Activated CD8-positive, alpha-beta memory T cell treated with anti-CD3 and anti-CD28 coated beads, Interleukin-2, amount 50 U/mL, for 24 hours (primary cell): ENCODE results near the gene ADGRB2.

Source experiments
- DNase-seq: peaks from one replicate; pipeline ENCODE4 v3.0.0-alpha.2; 2020; ENCODE audit errors: extremely low read depth

The ADGRB2 gene

GRCh38 chr1:31795096-31795675 lies 31.0 kb upstream of the ADGRB2 start:
- DNase-seq = no peak

DNA sequence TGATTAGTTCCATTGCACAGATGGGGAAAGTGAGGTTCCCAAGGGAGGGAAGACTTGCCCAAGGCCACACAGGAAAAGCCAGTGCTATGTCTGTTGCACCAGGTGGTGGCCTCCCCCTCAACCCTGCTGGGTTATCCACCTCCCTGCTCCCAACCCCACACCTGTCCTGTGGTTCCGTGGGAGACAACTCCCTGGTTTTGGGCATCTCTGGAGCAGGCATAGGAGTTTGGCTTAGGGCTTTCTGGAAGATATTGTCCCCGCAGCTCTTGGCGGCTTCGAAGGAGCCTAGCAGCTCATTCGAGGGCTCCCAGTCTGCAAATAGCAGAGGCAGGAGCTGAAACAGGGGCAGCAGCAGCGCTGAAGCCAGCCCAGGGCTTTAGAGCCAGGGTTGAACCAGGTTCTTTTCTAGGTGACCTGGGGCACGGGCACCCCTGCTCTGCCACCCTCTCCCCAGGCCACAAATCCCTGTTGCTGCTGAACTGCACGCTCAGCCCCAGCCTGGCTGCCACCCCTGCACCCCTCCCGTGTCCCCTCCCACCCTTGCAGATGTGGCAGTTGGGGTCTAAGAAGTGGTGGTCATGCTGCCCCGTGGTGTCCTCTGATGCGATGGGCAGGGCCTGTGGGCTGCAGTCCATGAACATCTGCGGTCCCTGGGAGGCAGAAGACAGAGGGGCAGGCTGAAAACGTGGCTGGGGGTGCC lies 29.6 kb upstream of the ADGRB2 start:
- no peak for DNase-seq

DNA sequence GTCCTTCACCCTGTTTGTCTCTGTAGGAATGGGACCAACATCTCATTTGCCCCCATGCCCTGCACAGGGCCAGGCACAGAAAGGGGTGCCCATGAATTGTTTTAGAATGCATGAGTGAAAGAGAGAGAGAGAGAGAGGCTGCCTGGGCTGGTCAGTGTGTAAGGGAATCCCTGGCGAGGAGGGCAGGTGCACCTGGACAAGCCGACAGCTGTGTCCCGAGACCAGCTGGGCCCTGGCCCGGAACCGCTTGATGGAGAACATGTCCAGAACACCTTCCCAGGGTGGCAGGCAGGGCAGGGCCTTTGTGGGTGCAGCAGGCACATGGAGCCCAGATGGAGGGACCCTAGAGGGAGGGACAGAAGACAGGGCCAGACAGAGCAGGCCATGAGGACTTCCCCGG lies 28.9 kb upstream of the ADGRB2 start:
- no peak for DNase-seq

GRCh38 chr1:31792541-31792940 lies 28.4 kb upstream of the ADGRB2 start:
- no peak for DNase-seq

DNA sequence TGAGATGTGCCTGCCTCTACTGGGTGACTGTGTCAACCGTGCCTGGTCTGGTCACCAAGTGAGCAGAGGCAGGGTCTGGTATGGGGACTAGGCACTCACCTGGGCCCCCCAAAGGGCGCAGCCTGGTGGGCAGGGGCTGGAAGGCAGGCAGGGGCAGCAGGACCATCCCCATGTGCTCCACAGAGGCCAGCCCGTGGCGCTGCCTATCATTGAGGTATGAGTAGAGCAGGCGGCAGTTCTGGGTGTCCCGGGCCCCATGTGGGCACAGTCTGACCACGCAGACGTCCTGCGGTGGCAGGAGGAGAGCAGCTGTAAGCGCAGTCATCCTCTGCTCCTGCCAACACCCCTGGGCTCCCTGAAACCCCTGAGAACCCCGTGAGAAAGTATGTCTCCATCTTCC lies 28.0 kb upstream of the ADGRB2 start:
- no peak for DNase-seq

GRCh38 chr1:31791131-31791858 lies 27.2 kb upstream of the ADGRB2 start:
- no peak for DNase-seq

GRCh38 chr1:31790641-31791091 lies 26.5 kb upstream of the ADGRB2 start:
- DNase-seq = no peak

GRCh38 chr1:31790140-31790539 lies 26.0 kb upstream of the ADGRB2 start:
- no peak for DNase-seq

- DNase-seq = peak; percentile 89
Observed at GRCh38 chr1:31789259-31790065, 25.3 kb upstream of the ADGRB2 start.

- DNase-seq = no peak
Observed at GRCh38 chr1:31788825-31789256, 24.7 kb upstream of the ADGRB2 start.

- peak; percentile 86 for DNase-seq
Observed at GRCh38 chr1:31788138-31788824, 24.1 kb upstream of the ADGRB2 start.

GRCh38 chr1:31787786-31788137 lies 23.6 kb upstream of the ADGRB2 start:
- no peak for DNase-seq

GRCh38 chr1:31787261-31787660 lies 23.1 kb upstream of the ADGRB2 start:
- no peak for DNase-seq

DNA sequence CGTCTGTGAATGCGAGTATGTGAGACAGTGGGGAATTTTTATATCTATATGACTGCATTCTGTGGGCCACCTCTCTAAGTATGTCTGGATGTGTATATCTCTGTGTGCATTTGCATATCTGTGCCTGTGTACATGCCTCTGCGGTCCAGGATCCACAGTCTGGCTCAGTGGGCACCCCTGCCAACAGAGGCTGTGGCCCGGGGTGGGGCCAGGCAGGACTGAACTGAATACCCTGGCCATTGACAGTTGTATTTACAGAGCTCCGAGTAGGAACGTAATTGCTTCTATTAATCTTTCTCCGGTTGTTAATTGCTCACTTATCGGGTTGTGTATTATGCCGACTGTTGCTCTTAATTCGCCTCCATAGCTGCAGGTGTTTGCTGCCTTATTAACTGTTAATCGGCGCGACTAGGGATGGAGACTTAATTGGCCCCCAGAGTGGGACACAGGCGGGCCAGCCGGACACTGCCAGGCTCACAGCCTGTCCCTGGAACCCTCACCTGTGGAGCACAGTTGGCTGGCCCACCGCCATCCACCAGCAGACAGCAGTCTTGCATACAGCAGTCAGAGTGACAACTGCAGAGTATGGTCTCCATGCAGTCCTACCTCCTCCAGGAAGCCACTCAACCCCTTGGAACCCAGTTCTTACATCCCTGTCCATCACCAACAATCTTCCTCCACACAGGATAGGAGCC lies 22.4 kb upstream of the ADGRB2 start:
- DNase-seq = no peak

- no peak for DNase-seq
Observed at GRCh38 chr1:31785947-31786290, 21.8 kb upstream of the ADGRB2 start.

DNA sequence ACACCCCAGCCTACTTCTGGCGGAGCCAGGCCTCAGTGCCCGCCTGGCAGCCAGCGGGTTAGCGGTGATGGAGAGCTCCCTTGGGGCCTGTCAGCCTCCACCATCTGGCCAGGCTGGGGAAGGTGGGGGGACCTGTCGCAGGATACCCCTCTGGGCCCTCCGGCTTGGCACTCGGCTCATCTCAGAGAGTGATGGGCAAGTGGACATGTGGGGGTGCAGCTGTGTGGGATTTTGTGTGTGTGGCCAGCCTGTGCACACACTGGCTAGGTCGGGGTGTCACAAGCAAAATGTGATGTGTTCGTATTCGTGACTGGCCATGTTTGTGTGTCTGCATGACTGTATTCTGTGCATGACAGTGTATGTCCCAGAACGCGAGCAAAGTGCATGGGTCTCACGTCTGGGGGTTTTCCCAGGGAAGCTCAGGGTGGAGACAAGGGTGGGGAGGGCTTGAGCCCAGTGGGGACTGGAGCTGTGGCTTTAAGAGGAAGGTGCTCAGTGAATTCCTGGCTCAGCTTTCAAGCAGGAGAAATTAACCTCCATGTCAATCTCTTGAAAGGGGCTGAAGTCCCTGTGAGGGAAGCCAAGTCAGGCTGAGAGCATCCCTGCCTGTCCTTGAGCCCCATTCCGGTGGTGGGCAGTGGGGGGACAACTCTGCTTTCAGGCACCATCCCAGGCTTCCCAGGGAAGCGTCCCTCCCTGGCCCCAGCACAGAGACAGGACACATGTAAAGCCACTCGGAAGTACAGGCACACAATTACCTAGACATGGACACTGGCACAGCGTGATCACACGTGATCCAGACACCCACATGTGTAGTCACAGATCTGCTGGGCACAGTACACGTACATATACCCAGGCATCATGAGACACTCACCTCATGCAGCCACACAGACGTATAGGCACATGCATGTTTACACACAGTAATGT lies 21.1 kb upstream of the ADGRB2 start:
- DNase-seq = no peak

DNA sequence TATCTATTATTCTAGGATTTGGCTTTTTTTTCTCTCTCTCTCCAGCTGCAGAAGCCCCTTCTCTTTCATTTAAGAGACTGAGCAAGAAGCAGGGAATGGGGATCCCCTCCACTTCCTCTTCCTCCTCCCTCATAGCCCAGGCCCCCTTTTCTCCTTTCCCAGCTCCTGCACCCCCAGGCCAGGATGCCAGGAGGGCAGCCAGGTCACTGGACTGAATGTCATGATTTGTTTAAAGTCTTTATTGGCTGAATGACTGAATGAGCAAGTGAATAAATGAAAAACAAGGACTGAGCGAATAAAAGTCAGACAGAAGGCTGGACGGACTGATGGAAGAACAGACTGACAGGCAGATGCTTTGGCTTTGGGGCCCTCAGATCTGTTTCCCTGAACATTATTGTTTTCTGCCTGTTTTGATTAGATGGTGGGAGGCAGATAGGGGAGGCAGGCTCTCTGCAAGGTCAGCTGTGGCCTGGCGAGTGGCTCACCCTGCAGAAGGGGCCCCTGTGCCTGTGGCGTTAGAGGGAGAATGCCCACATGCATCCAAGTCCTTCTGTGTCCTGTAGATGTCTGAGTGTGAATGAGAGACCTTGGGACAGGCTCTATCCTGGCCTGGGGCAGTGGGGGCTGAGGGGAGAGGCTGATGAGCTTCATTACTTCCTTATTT lies 20.3 kb upstream of the ADGRB2 start:
- DNase-seq = no peak

GRCh38 chr1:31783846-31784245 lies 19.7 kb upstream of the ADGRB2 start:
- no peak for DNase-seq
